SU-DHL-6 (cell line): ENCODE measurements around the gene MCMBP.

Experiments used
- H2AFZ ChIP-seq: fragments of 200-600 bp; sonication (generic); 2 replicates; pipeline ENCODE4 v1.6.1; 2014; ENCODE audit warnings: low read depth, mild to moderate bottlenecking, moderate library complexity, mixed read lengths, antibody characterized with exemption, low read length; ENCODE audit not compliant: severe bottlenecking
- H3F3A ChIP-seq: fragments of 200-600 bp; shearing (Covaris generic); 2 replicates; pipeline ENCODE4 v1.6.0; 2016; ENCODE audit warnings: antibody characterized with exemption, mild to moderate bottlenecking; ENCODE audit not compliant: insufficient read depth
- H3K27ac ChIP-seq: fragments of 200-600 bp; sonication (generic); 2 replicates; pipeline ENCODE4 v1.5.1; 2016; ENCODE audit warnings: low read depth, mild to moderate bottlenecking, low read length, moderate library complexity, mixed read lengths
- H3K27me3 ChIP-seq: fragments of 200-600 bp; sonication (generic), shearing (Covaris generic); 2 replicates; pipeline ENCODE4 v1.6.0; 2014; ENCODE audit warnings: mild to moderate bottlenecking, low read length
- H3K36me3 ChIP-seq: fragments of 200-600 bp; sonication (generic); 2 replicates; pipeline ENCODE4 v1.6.1; 2014; ENCODE audit warnings: mild to moderate bottlenecking, low read length, mixed read lengths
- H3K4me2 ChIP-seq: fragments of 300-600, 200-600 bp; shearing (Covaris generic), sonication (generic); 2 replicates; pipeline ENCODE4 v1.6.0; 2014; ENCODE audit warnings: low read length, low read depth, mild to moderate bottlenecking; ENCODE audit not compliant: poor library complexity, severe bottlenecking
- H3K4me3 ChIP-seq: fragments of 200-600 bp; sonication (generic); 2 replicates; pipeline ENCODE4 v1.5.1; 2014; ENCODE audit warnings: antibody characterized with exemption, low read length, mild to moderate bottlenecking, mixed read lengths; ENCODE audit not compliant: insufficient read depth, poor library complexity, severe bottlenecking
- H3K79me2 ChIP-seq: fragments of 200-600 bp; sonication (generic); 2 replicates; pipeline ENCODE4 v1.6.1; 2014; ENCODE audit warnings: mild to moderate bottlenecking, low read length, moderate library complexity; ENCODE audit not compliant: insufficient read depth
- H3K9ac ChIP-seq: fragments of 200-600 bp; sonication (generic); 2 replicates; pipeline ENCODE4 v1.7.0; 2014; ENCODE audit warnings: mild to moderate bottlenecking, low read length
- H3K9me2 ChIP-seq: fragments of 200-600 bp; sonication (generic); replicated peaks from 2 replicates; pipeline ENCODE4 v1.6.1; 2014; ENCODE audit warnings: low read length; ENCODE audit not compliant: insufficient read depth
- H3K9me3 ChIP-seq: fragments of 200-600 bp; sonication (generic); 2 replicates; pipeline ENCODE4 v1.6.1; 2014; ENCODE audit warnings: low read length, mixed read lengths; ENCODE audit not compliant: insufficient read depth
- H4K20me1 ChIP-seq: fragments of 200-600 bp; sonication (generic); 2 replicates; pipeline ENCODE4 v1.6.1; 2014; ENCODE audit warnings: low read depth, mild to moderate bottlenecking, antibody characterized with exemption, low read length, moderate library complexity, mixed read lengths
- CTCF ChIP-seq: fragments of 200-600 bp; sonication (generic); IDR thresholded peaks from one replicate; pipeline ENCODE4 v1.5.1; 2017; ENCODE audit warnings: antibody characterized with exemption, mild to moderate bottlenecking, low read length, moderate library complexity; ENCODE audit not compliant: insufficient read depth, poor library complexity, severe bottlenecking
- EZH2phosphoT487 ChIP-seq: fragments of 200-600 bp; sonication (generic), shearing (Covaris generic); conservative IDR thresholded peaks from 2 replicates; pipeline ENCODE4 v1.6.1; 2018; ENCODE audit warnings: mild to moderate bottlenecking, antibody characterized with exemption, low read length, moderate library complexity, mixed read lengths

The MCMBP gene

GRCh38 chr10:119805702-119806230, 66.9 kb downstream of the MCMBP start:
- no peaks in the 10 kb centered on the region for H3K27me3 ChIP-seq
- H4K20me1 ChIP-seq: no peaks in the 10 kb centered on the region
- H3K4me2 ChIP-seq: no peak overlapping the region
- 0 out of 2 replicates have a peak, but pooled peaks cover 4% of the 10 kb centered on the region for H3K36me3 ChIP-seq
- no peaks in the 10 kb centered on the region for H3K79me2 ChIP-seq
- no peak overlapping the region for H3K9ac ChIP-seq
- TF ChIP-seq EZH2phosphoT487 (no peak), CTCF (no peak)
- H3K9me3 ChIP-seq: no peaks in the 10 kb centered on the region
- H3K4me3 ChIP-seq: no peak overlapping the region
- no peaks in the 10 kb centered on the region for H3F3A ChIP-seq
- H3K9me2 ChIP-seq: no peaks in the 10 kb centered on the region
- no peak overlapping the region for H3K27ac ChIP-seq
- H2AFZ ChIP-seq: no peak overlapping the region

- Histone ChIP-seq H3K4me2 (no peak overlapping the region), H3K27ac (no peak overlapping the region), H4K20me1 (no peaks in the 10 kb centered on the region), H3K9ac (no peak overlapping the region), H3K79me2 (no peaks in the 10 kb centered on the region), H2AFZ (no peak overlapping the region), H3K9me3 (no peaks in the 10 kb centered on the region), H3F3A (peaks cover 7% of the 10 kb centered on the region; the same call in 1 of the 2 replicates), H3K9me2 (no peaks in the 10 kb centered on the region), H3K27me3 (no peaks in the 10 kb centered on the region), H3K4me3 (no peak overlapping the region), H3K36me3 (0 out of 2 replicates have a peak, but pooled peaks cover 4% of the 10 kb centered on the region)
- no peak for TF ChIP-seq EZH2phosphoT487
- no peak for TF ChIP-seq CTCF
Measured at GRCh38 chr10:119803264-119803663, 69.4 kb downstream of the MCMBP start.

- Histone ChIP-seq H3K79me2 (no peaks in the 10 kb centered on the region), H3K9ac (no peak overlapping the region), H3K4me2 (no peak overlapping the region), H3K9me2 (no peaks in the 10 kb centered on the region), H2AFZ (no peak overlapping the region), H3K9me3 (no peaks in the 10 kb centered on the region), H3K36me3 (peaks cover 4% of the 10 kb centered on the region; the same call in 1 of the 2 replicates), H3K4me3 (no peak overlapping the region), H3K27ac (no peak overlapping the region), H4K20me1 (no peaks in the 10 kb centered on the region), H3F3A (peaks cover 7% of the 10 kb centered on the region; the same call in 1 of the 2 replicates), H3K27me3 (no peaks in the 10 kb centered on the region)
- TF ChIP-seq CTCF: no peak
- TF ChIP-seq EZH2phosphoT487: no peak
Measured at GRCh38 chr10:119801998-119802538, 70.6 kb downstream of the MCMBP start.
